Measurements from ENCODE around the gene TMEM138. TPM values are rescaled to one million over a fixed set of nuclear protein-coding genes. Genes with fewer than 3 reads are reported as not detected.

The TMEM138 gene
- total and polyA plus RNA-seq, 2 of the 13 experiments (the other 11 are each of a cell fraction or from before 2014, with no cell fraction given) = 43.5 to 61.0 TPM

GRCh38 chr11:61413496-61413895 lies 51.3 kb downstream of the TMEM138 start:
- ChIA-PET POLR2A (interaction anchor here (0.9 to 2.8 kb wide), 2 partner anchors 12 to 14 kb away, joined by 6 to 9 read pairs; no protein-coding TSS in a partner anchor), CTCF (ENCODE audit: low intra/inter-chr PET ratio, low total read pairs) (no interaction called here)
- in situ Hi-C loops (cut with HindIII; ENCODE audit: extremely low pct_ligation_motif_present, low pct_unique_long_range_greater_than_20kb) = no loop called here
- Histone ChIP-seq H3K9me3 (ENCODE audit: low read length) (no peaks in the 10 kb centered on the region), H3K27ac (ENCODE audit: extremely low read length, insufficient read depth, low read length) (no peak overlapping the region), H3K36me3 (replicated peaks in 1 of 2; ENCODE audit: control insufficient read depth in 1 of 2, insufficient read depth in 2 of 2, low read length in 2 of 2) (peaks cover 40 to 92% of the 10 kb centered on the region in 2 experiments), H2AFZ (ENCODE audit: low read length) (no peak overlapping the region), H3K79me2 (ENCODE audit: insufficient read depth, low read length) (peaks cover 4% of the 10 kb centered on the region), H4K20me1 (ENCODE audit: insufficient read depth, low read length) (no peaks in the 10 kb centered on the region), H3K9ac (ENCODE audit: insufficient read depth, low read depth, low read length) (no peak overlapping the region), H3K4me1 (ENCODE audit: insufficient read depth, low read length) (no peaks in the 10 kb centered on the region), H3K4me2 (ENCODE audit: low read depth, low read length) (no peak overlapping the region), H3K4me3 (replicated peaks in 1 of 3; ENCODE audit: insufficient read depth in 1 of 3, low read depth in 2 of 3, low read length in 3 of 3) (no peak overlapping the region), H3K27me3 (ENCODE audit: control insufficient read depth in 1 of 2, insufficient read depth in 2 of 2, low read length in 2 of 2) (no peaks in the 10 kb centered on the region)
- no TSS peak for BruUV-seq (replicated peaks)
- 97% methylated on average over 3 of the region's 3 CpGs for WGBS (ENCODE audit: low lambda C conversion rate)
- FAIRE-seq (no peak), ATAC-seq (no peak), DNase-seq (ENCODE audit: low spot score) (no peak)
- intact Hi-C loops (cut with micrococcal nuclease; ENCODE audit: unreplicated experiment) = no loop called here
- TF ChIP-seq ZEB1 (IDR thresholded peaks at IDR 0.05; ENCODE audit: insufficient replicate concordance, low read depth) (no peak), ZBTB4 (CRISPR knock-in tag; IDR thresholded peaks at IDR 0.05; ENCODE audit: borderline replicate concordance) (no peak), ZNF567 (CRISPR knock-in tag; IDR thresholded peaks at IDR 0.05; ENCODE audit: borderline replicate concordance) (no peak), ZNF136 (CRISPR knock-in tag; IDR thresholded peaks at IDR 0.05; ENCODE audit: low read depth) (no peak), PRDM15 (CRISPR knock-in tag; IDR thresholded peaks at IDR 0.05) (no peak), POLR2G (IDR thresholded peaks at IDR 0.05; ENCODE audit: low read depth, low read length) (no peak), ZFP41 (CRISPR knock-in tag; IDR thresholded peaks at IDR 0.05; ENCODE audit: borderline replicate concordance) (no peak), RBM39 (IDR thresholded peaks at IDR 0.05; ENCODE audit: low read depth, low read length, poor library complexity, severe bottlenecking) (no peak), SIN3B (IDR thresholded peaks at IDR 0.05; ENCODE audit: low read length) (no peak), ARID5B (CRISPR knock-in tag; IDR thresholded peaks at IDR 0.05) (no peak)
